HepG2 (cell line): ENCODE results near the gene LRRFIP2. TPM values are rescaled to one million over a fixed set of nuclear protein-coding genes. Genes with fewer than 3 reads are reported as not detected.
"Not testable (repeated sequence)": the region's sequence is repeated elsewhere in the genome, so short reads cannot be mapped to it uniquely, and the experiment has no call there.

Experiments used
- ATAC-seq: fragments of 200-7000 bp; cut with Tn5 transposase; 3 replicates; pipeline ENCODE4 v1.9.1; 2020; ENCODE audit warnings: mild to moderate bottlenecking, moderate library complexity
- BruUV-seq: library from RNA; stranded (reverse); fragments of 400-500 nt; replicated peaks from 2 replicates; lab custom pipeline; 2021; lab: Mats Ljungman, UMichigan
- CTCF ChIA-PET: fragments of 300-600 bp; formaldehyde crosslinking; extraction: SDS; loops from one replicate; lab custom pipeline; 2021; ENCODE audit warnings: low total read pairs, inconsistent platforms, low intra/inter-chr PET ratio; lab: Yijun Ruan, JAX
- POLR2A ChIA-PET: fragments of 350-600 bp; sonication (Branson Sonifier 250); formaldehyde crosslinking; loops from one replicate; lab custom pipeline; 2020; ENCODE audit warnings: antibody characterized with exemption, inconsistent platforms; lab: Yijun Ruan, JAX
- DNase-seq: peaks from one replicate; pipeline ENCODE4 v3.0.0-alpha.2; 2015; ENCODE audit warnings: low spot score
- FAIRE-seq: peaks from 3 replicates; lab custom pipeline; 2011; peaks lifted over from hg19 to GRCh38; lab: Jason Lieb, UNC
- H2AFZ ChIP-seq: one replicate; pipeline ENCODE4 v1.6.1; 2011; ENCODE audit warnings: low read length, inconsistent platforms
- H3K27ac ChIP-seq: fragments of 300-600 bp; 3 replicates; pipeline ENCODE4 v1.8.0; 2011; ENCODE audit warnings: mixed run types, mild to moderate bottlenecking, mixed read lengths, low read length, inconsistent platforms; ENCODE audit not compliant: insufficient read depth; ENCODE audit errors: extremely low read length
- H3K27me3 ChIP-seq, 2 experiments: fragments of 200-600 bp in 1 of 2; 2 replicates in 1 of 2; 3 replicates in 1 of 2; pipeline versions ENCODE4 v1.6.0 to v1.8.0; 2011; ENCODE audit warnings: low read length in 2 of 2, mild to moderate bottlenecking in 2 of 2, moderate library complexity in 2 of 2, inconsistent platforms in 1 of 2; ENCODE audit not compliant: insufficient read depth in 2 of 2, control insufficient read depth in 1 of 2
- H3K36me3 ChIP-seq, 2 experiments: fragments of 200-600 bp in 1 of 2; replicated peaks in 1 of 2; 2 replicates in 1 of 2; 3 replicates in 1 of 2; pipeline versions ENCODE4 v1.5.1 to v1.8.0; 2011; ENCODE audit warnings: low read length in 2 of 2, inconsistent platforms in 1 of 2; ENCODE audit not compliant: insufficient read depth in 2 of 2, control insufficient read depth in 1 of 2
- H3K4me1 ChIP-seq: 2 replicates; pipeline ENCODE4 v1.5.1; 2012; ENCODE audit warnings: low read length, inconsistent platforms; ENCODE audit not compliant: insufficient read depth
- H3K4me2 ChIP-seq: 2 replicates; pipeline ENCODE4 v1.6.0; 2011; ENCODE audit warnings: low read depth, low read length, inconsistent platforms
- H3K4me3 ChIP-seq, 3 experiments: fragments of 200-600 bp in 1 of 3; sonication (generic), shearing (Covaris generic) in 1 of 3; replicated peaks in 1 of 3; 2 replicates each; pipeline ENCODE4 v1.5.1; 2011 to 2016; ENCODE audit warnings: low read length in 3 of 3, inconsistent platforms in 2 of 3, low read depth in 2 of 3, mild to moderate bottlenecking in 2 of 3, control low read depth in 1 of 3, mixed read lengths in 1 of 3; ENCODE audit not compliant: insufficient read depth in 1 of 3
- H3K79me2 ChIP-seq: one replicate; pipeline ENCODE4 v1.6.1; 2011; ENCODE audit warnings: low read length, inconsistent platforms; ENCODE audit not compliant: insufficient read depth
- H3K9ac ChIP-seq: 2 replicates; pipeline ENCODE4 v1.6.0; 2011; ENCODE audit warnings: mild to moderate bottlenecking, low read depth, low read length, inconsistent platforms; ENCODE audit not compliant: insufficient read depth
- H3K9me3 ChIP-seq: 2 replicates; pipeline ENCODE4 v1.5.1; 2012; ENCODE audit warnings: mild to moderate bottlenecking, low read length
- H4K20me1 ChIP-seq: 2 replicates; pipeline ENCODE4 v1.6.0; 2011; ENCODE audit warnings: inconsistent platforms, mild to moderate bottlenecking, low read length, moderate library complexity; ENCODE audit not compliant: insufficient read depth
- PTBP1 ChIP-seq: fragments of 200-400 bp; formaldehyde crosslinking; IDR thresholded peaks from 2 replicates; pipeline ENCODE4 v1.6.1; 2018; ENCODE audit warnings: low read length, low read depth; ENCODE audit not compliant: poor library complexity, severe bottlenecking
- RBM22 ChIP-seq: fragments of 200-400 bp; formaldehyde crosslinking; optimal IDR thresholded peaks from 2 replicates; pipeline ENCODE3; 2017; ENCODE audit warnings: mild to moderate bottlenecking, low read length, moderate library complexity
- WGBS: methylation state at CpG from one replicate; pipeline ENCODE4 v1.1.6; 2017; ENCODE audit warnings: low lambda C conversion rate; 5-methylcytosine and 5-hydroxymethylcytosine counted together
- in situ Hi-C: cut with HindIII; loops from 2 replicates; pipeline ENCODE4 v1.10.0; 2017; ENCODE audit warnings: low pct_unique_long_range_greater_than_20kb; ENCODE audit not compliant: extremely low pct_ligation_motif_present
- intact Hi-C: fragments of 100-400 bp; cut with micrococcal nuclease; formaldehyde crosslinking; loops from one replicate; pipeline ENCODE4 v1.10.0; 2022; ENCODE audit not compliant: unreplicated experiment
- polyA plus RNA-seq, 8 experiments: library from polyadenylated mRNA; depleted of rRNA in 3 of 8; stranded (reverse) in 7 of 8; unstranded in 1 of 8; fragments of >200 nt; fragmentation: Illumina TruSeq in 4 of 8; extraction: Trizol in 4 of 8; gene quantifications; 2 replicates each; pipeline versions ENCODE4 v1.2.1 to v1.2.3, GENCODE V29; 2011 to 2016; ENCODE audit warnings: low read depth in 4 of 8, missing spikeins in 1 of 8, mixed read lengths in 1 of 8; ENCODE audit not compliant: insufficient read depth in 1 of 8
- total RNA-seq, 5 experiments: library from RNA; depleted of rRNA; stranded (reverse); fragments of >200 nt; fragmentation: Illumina TruSeq; extraction: Trizol; gene quantifications; 2 replicates each; pipeline ENCODE4 v1.2.3, GENCODE V29; 2016; ENCODE audit warnings: low read depth in 1 of 5

The LRRFIP2 gene
- total and polyA plus RNA-seq, 2 of the 13 experiments (the other 11 are each of a cell fraction or from before 2014, with no cell fraction given): 13.5 to 32.2 TPM

GRCh38 chr3:37056826-37057225 lies 117.6 kb downstream of the LRRFIP2 start:
- DNase-seq: no peak
- CTCF ChIA-PET: no interaction called here
- Histone ChIP-seq H3K4me2 (no peak overlapping the region), H2AFZ (no peak overlapping the region), H3K27me3 (no peaks in the 10 kb centered on the region), H3K9ac (no peak overlapping the region), H3K27ac (no peak overlapping the region), H4K20me1 (no peaks in the 10 kb centered on the region), H3K4me1 (no peaks in the 10 kb centered on the region), H3K9me3 (no peaks in the 10 kb centered on the region), H3K79me2 (no peaks in the 10 kb centered on the region), H3K4me3 (no peak overlapping the region), H3K36me3 (peaks cover 10 to 48% of the 10 kb centered on the region in 2 experiments; a peak in 4 of 5 replicates)
- no peak for FAIRE-seq
- no peak for ATAC-seq
- POLR2A ChIA-PET: no interaction called here
- intact Hi-C loops (no loop called here), in situ Hi-C loops (no loop called here)
- BruUV-seq: no TSS peak
- TF ChIP-seq RBM22 (peak; percentile 32), PTBP1 (no peak)

- H3K4me3 ChIP-seq, H3K79me2 ChIP-seq, H3K27ac ChIP-seq, ATAC-seq, H3K9ac ChIP-seq, H2AFZ ChIP-seq, H3K4me1 ChIP-seq, in situ Hi-C loops, POLR2A ChIA-PET, H3K9me3 ChIP-seq, H3K27me3 ChIP-seq, FAIRE-seq, H4K20me1 ChIP-seq, BruUV-seq, CTCF ChIA-PET, DNase-seq, H3K4me2 ChIP-seq, intact Hi-C loops: not testable (repeated sequence)
- 100% methylated on average over 8 of the region's 8 CpGs for WGBS
- peaks cover 14 to 62% of the 10 kb centered on the region in 2 experiments; a peak in 4 of 5 replicates for H3K36me3 ChIP-seq
Measured at GRCh38 chr3:37055077-37055476, 119.3 kb downstream of the LRRFIP2 start.
